ENCODE results near the gene LRP3.

Gene LRP3

GRCh38 chr19:33203529-33203928, 9.4 kb downstream of the LRP3 start:
- no peak overlapping the region for H3K4me3 ChIP-seq (ENCODE audit: low read depth, low read length)
- no peak for DNase-seq (ENCODE audit: low read depth)
- TF ChIP-seq CTCF (conservative IDR thresholded peaks at IDR 0.05; ENCODE audit: low read depth, low read length): no peak

- no peak overlapping the region for H3K4me3 ChIP-seq (ENCODE audit: low read depth, low read length)
- no peak for DNase-seq (ENCODE audit: low read depth)
- TF ChIP-seq CTCF (conservative IDR thresholded peaks at IDR 0.05; ENCODE audit: low read depth, low read length): no peak
Measured at GRCh38 chr19:33204136-33204973, 10.2 kb downstream of the LRP3 start.

- TF ChIP-seq CTCF (conservative IDR thresholded peaks at IDR 0.05; ENCODE audit: low read depth, low read length): no peak
- DNase-seq (ENCODE audit: low read depth): no peak
- no peak overlapping the region for H3K4me3 ChIP-seq (ENCODE audit: low read depth, low read length)
Measured at GRCh38 chr19:33205110-33205509, 11.0 kb downstream of the LRP3 start.

GRCh38 chr19:33205531-33206260, 11.6 kb downstream of the LRP3 start:
- no peak for DNase-seq (ENCODE audit: low read depth)
- TF ChIP-seq CTCF (conservative IDR thresholded peaks at IDR 0.05; ENCODE audit: low read depth, low read length): no peak
- no peak overlapping the region for H3K4me3 ChIP-seq (ENCODE audit: low read depth, low read length)

- no peak for DNase-seq (ENCODE audit: low read depth)
- no peak for TF ChIP-seq CTCF (conservative IDR thresholded peaks at IDR 0.05; ENCODE audit: low read depth, low read length)
- H3K4me3 ChIP-seq (ENCODE audit: low read depth, low read length): no peak overlapping the region
Measured at GRCh38 chr19:33206261-33207039, 12.3 kb downstream of the LRP3 start.

- DNase-seq (ENCODE audit: low read depth): no peak
- no peak overlapping the region for H3K4me3 ChIP-seq (ENCODE audit: low read depth, low read length)
- TF ChIP-seq CTCF (conservative IDR thresholded peaks at IDR 0.05; ENCODE audit: low read depth, low read length): no peak
Measured at GRCh38 chr19:33207040-33207620, 13.0 kb downstream of the LRP3 start.

Measured in choroid plexus epithelial cell (primary cell).